D341Med (cell line): ENCODE measurements around the gene TBX10.
A peak's percentile ranks its signal among the peaks of the same experiment; 100 is the strongest.
"Not testable (repeated sequence)": the region's sequence is repeated elsewhere in the genome, so short reads cannot be mapped to it uniquely, and the experiment has no call there.

Experiments used
- DNase-seq: peaks from one replicate; pipeline ENCODE4 v3.0.0; 2012; ENCODE audit warnings: low spot score

The TBX10 gene

GRCh38 chr11:67615728-67616430 is 23.7 kb downstream of the TBX10 start:
- no peak for DNase-seq

GRCh38 chr11:67614730-67615714 is 24.5 kb downstream of the TBX10 start:
- peak; percentile 78 for DNase-seq

GRCh38 chr11:67613960-67614715 is 25.4 kb downstream of the TBX10 start:
- DNase-seq = peak; percentile 78

GRCh38 chr11:67613313-67613959 is 26.1 kb downstream of the TBX10 start:
- no peak for DNase-seq

- no peak for DNase-seq
Measured at GRCh38 chr11:67612751-67613150, 26.8 kb downstream of the TBX10 start.

- no peak for DNase-seq
Measured at GRCh38 chr11:67611704-67612587, 27.6 kb downstream of the TBX10 start.

GRCh38 chr11:67611165-67611564 is 28.4 kb downstream of the TBX10 start:
- no peak for DNase-seq

- DNase-seq = no peak
Measured at GRCh38 chr11:67610302-67610868, 29.2 kb downstream of the TBX10 start.

- DNase-seq = no peak
Measured at GRCh38 chr11:67609316-67609715, 30.2 kb downstream of the TBX10 start.

GRCh38 chr11:67608486-67608885 is 31.1 kb downstream of the TBX10 start:
- DNase-seq = no peak

GRCh38 chr11:67607507-67607906 is 32.1 kb downstream of the TBX10 start:
- DNase-seq = no peak

GRCh38 chr11:67606492-67607295 is 32.9 kb downstream of the TBX10 start, which contains the start of gene NDUFV1:
Gene NDUFV1 (plus strand): TSS chr11:67606936. CDS start chr11:67607005, 69 bp downstream.
- peak; percentile 95 for DNase-seq

- no peak for DNase-seq
Measured at GRCh38 chr11:67606093-67606491, 33.5 kb downstream of the TBX10 start.

GRCh38 chr11:67605231-67606011 is 34.1 kb downstream of the TBX10 start:
- DNase-seq = peak; percentile 84

GRCh38 chr11:67604815-67605214 is 34.7 kb downstream of the TBX10 start:
- DNase-seq = peak; percentile 60

- not testable (repeated sequence) for DNase-seq
Measured at GRCh38 chr11:67604119-67604518, 35.4 kb downstream of the TBX10 start.

GRCh38 chr11:67601098-67601497 is 38.5 kb downstream of the TBX10 start:
- no peak for DNase-seq

GRCh38 chr11:67600324-67601029 is 39.1 kb downstream of the TBX10 start:
- no peak for DNase-seq
